Measurements from ENCODE around the gene PHF3.

PHF3 gene

GRCh38 chr6:63635588-63636517 is at the start of gene PHF3:
TSS of gene PHF3 (plus strand) at chr6:63635802. CDS start at chr6:63646552, 10,750 bp downstream.
- DNase-seq (ENCODE audit: low spot score) = peak; percentile 95

GRCh38 chr6:63589952-63590411 is 45.6 kb upstream of the PHF3 start:
- DNase-seq (ENCODE audit: low spot score) = no peak

- no peak for DNase-seq (ENCODE audit: low spot score)
Observed at GRCh38 chr6:63592886-63593285, 42.7 kb upstream of the PHF3 start.

- DNase-seq (ENCODE audit: low spot score) = no peak
Observed at GRCh38 chr6:63597141-63598048, 38.2 kb upstream of the PHF3 start.

GRCh38 chr6:63598049-63599036 is 37.3 kb upstream of the PHF3 start:
- peak; percentile 80 for DNase-seq (ENCODE audit: low spot score)

GRCh38 chr6:63599243-63599642 is 36.4 kb upstream of the PHF3 start:
- no peak for DNase-seq (ENCODE audit: low spot score)

GRCh38 chr6:63600136-63600535 is 35.5 kb upstream of the PHF3 start:
- DNase-seq (ENCODE audit: low spot score) = no peak

GRCh38 chr6:63609231-63609630 is 26.4 kb upstream of the PHF3 start:
- no peak for DNase-seq (ENCODE audit: low spot score)

GRCh38 chr6:63610944-63611343 is 24.7 kb upstream of the PHF3 start:
- no peak for DNase-seq (ENCODE audit: low spot score)

GRCh38 chr6:63611560-63611959 is 24.0 kb upstream of the PHF3 start:
- no peak for DNase-seq (ENCODE audit: low spot score)

GRCh38 chr6:63615590-63615989 is 20.0 kb upstream of the PHF3 start:
- DNase-seq (ENCODE audit: low spot score) = no peak

- DNase-seq (ENCODE audit: low spot score) = no peak
Observed at GRCh38 chr6:63624091-63624490, 11.5 kb upstream of the PHF3 start.

- no peak for DNase-seq (ENCODE audit: low spot score)
Observed at GRCh38 chr6:63630466-63630865, 5.1 kb upstream of the PHF3 start.

- no peak for DNase-seq (ENCODE audit: low spot score)
Observed at GRCh38 chr6:63634630-63635029, 972 bp upstream of the PHF3 start.

- no peak for DNase-seq (ENCODE audit: low spot score)
Observed at GRCh38 chr6:63635215-63635587, 401 bp upstream of the PHF3 start.

GRCh38 chr6:63636518-63637021 is 968 bp downstream of the PHF3 start:
- peak; percentile 19 for DNase-seq (ENCODE audit: low spot score)

- no peak for DNase-seq (ENCODE audit: low spot score)
Observed at GRCh38 chr6:63637865-63638445, 2.4 kb downstream of the PHF3 start.

- DNase-seq (ENCODE audit: low spot score) = no peak
Observed at GRCh38 chr6:63640062-63640461, 4.5 kb downstream of the PHF3 start.

GRCh38 chr6:63643862-63644261 is 8.3 kb downstream of the PHF3 start:
- DNase-seq (ENCODE audit: low spot score) = no peak

- no peak for DNase-seq (ENCODE audit: low spot score)
Observed at GRCh38 chr6:63644668-63645326, 9.2 kb downstream of the PHF3 start.

Data from germinal center (tissue), 1 donor.